HG03521 (cell line): ENCODE results near the gene POU2F3.

ENCODE experiments used
- ATAC-seq: cut with Tn5 transposase; IDR thresholded peaks from one replicate; pipeline ENCODE4 v1.9.1; 2021; ENCODE audit warnings: mild to moderate bottlenecking, moderate library complexity; ENCODE audit not compliant: unreplicated experiment

POU2F3 gene

DNA sequence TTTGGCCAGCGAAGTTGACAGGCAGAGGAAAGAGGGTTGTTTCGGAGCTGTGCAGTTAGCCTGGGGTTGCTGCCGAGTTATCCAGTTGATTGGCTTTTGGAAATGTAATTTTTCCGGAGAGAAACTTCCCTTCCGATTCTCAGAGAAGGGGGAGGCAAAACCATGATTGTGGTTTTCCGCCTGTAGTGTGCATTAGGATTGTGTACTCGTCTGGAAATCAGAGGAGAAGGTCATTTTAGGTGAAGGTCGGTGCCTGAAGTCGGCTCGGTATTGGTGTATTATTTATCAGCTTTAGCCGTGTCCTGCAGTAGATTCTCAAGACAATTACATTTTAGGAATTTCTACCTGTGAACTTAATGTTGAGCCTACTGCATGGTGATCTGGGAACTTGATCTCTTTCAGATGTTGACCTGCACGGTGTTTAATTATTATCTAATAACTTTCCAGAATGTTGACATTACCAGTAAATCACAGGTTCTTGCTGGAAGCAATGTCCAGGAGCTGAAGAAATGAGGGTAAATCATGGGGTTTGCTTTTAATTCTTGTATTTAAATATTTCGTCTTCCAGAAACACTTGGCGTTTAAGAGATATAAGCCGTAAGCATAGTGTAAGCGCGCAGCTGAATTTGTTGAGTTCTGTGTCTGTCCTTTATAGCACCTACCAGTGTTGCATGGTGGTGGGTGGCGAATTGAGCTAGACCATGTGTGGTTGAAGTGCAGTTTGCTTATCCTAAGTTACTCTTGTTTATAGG is 97.6 kb downstream of the POU2F3 start:
- ATAC-seq, result no peak

DNA sequence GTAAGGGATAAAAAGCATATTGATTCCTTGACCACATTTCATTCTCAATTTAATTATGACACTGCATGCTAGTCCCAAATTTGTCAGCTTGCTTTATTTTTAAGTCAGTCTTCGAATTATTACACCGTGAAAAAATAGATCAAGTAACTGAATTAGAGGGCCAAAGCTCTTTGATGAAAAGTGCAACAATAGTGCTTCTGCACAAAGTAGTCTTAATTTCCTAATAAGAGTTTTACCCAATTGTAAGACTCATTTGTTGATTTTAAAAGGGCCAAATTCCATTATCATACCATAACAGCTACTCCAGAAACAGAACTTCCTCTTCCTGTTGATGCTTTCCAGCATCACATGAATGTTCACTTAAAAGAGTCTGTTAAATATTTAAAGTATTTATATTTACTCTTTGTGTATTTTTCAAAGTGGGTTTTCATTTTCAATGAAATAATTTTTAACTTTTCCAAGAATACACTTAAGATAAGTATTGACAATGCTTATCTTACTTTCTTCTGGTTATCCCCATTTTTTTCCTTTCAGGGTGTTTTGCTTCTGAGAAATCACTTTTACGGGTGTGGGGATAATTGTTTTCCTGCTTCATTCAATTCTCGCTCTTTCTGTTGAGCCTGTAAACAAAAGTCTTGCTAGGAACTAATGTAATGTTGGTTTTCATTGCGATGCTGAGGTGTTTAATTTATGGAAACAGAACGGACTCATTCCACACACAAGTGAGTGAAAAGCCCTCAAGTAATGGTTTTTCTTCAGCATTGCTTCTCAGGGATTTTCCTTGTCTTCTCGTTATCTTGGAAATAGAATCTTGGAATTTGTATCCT is 98.4 kb downstream of the POU2F3 start:
- ATAC-seq, result no peak

DNA sequence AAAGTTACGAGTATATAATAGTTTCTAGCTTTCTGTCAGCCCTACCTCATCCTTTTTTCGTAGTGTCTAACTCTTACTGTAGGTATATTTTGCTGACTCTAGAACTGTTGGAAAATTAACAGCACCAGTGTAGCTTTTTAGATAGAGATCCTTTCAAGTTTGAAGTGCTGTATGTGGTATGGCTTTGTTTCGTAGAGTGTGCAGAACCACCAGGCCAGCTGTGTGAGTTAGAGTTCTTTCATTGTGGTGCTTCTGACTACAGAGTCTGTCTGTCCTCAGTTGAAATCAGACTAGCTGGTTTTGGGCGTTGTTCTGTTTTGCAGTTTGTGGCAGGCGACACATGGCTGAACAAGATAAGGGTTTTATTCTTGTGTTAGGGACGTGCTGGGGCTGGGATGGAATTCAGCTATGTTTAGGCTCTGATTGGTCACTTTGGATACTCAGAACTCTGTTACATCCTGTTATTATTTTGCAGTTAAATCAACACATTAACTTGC is 99.5 kb downstream of the POU2F3 start:
- ATAC-seq, result no peak

DNA sequence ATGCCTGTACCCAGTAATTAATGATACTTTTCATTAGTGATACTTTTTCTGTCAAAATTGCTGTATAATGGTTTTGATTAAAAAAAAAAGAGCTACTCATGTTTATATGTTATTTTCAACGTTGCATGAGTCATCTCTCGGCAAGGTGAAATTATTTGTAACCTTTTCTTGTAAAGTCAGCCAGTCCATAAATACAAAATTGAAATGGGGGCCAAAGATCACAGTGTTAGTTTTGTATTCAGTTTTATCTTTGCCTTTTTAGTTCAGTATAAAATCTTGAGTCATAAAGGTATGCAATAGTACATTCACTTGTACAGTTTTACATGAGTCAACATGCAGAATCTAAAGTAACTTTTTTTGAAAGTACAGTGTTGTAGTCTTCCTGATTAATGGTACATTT is 100.6 kb downstream of the POU2F3 start:
- no peak for ATAC-seq

DNA sequence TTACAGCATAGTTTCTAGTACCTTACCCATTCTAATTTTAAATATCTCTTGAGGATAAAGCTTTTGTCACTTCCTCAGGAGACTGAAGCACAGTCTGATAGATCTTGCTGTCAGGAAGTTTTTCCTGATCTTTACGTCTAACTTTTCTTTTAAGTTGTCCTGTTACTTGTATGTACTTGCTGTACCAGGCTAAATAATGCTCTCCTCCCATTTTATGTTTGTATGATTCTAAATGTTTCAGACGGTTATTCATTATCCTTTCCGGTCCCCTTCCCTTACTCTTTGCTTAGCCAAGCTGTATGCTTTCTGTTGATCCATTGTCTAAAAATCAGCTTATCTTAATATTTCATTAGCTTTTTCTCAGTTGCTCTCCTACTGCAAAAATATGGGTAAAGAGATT is 102.3 kb downstream of the POU2F3 start:
- no peak for ATAC-seq

DNA sequence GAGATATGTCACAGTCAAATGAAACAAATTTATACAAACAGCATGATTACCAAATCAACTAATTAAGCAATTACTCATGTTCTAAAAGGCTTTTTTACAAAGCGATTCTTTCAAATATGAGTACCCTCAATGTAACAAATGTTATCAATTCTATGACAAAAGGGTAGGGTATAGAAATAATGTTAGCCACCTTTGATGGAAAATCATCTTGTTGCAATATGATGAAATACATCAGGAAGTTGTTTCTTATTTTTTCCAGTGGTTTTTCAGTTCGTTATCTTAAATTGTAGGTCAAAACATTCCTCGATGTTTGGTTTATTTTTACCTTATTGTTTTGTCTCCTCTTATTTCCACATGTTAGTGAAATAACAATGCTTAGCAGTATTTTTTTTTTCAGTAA is 102.7 kb downstream of the POU2F3 start:
- no peak for ATAC-seq

DNA sequence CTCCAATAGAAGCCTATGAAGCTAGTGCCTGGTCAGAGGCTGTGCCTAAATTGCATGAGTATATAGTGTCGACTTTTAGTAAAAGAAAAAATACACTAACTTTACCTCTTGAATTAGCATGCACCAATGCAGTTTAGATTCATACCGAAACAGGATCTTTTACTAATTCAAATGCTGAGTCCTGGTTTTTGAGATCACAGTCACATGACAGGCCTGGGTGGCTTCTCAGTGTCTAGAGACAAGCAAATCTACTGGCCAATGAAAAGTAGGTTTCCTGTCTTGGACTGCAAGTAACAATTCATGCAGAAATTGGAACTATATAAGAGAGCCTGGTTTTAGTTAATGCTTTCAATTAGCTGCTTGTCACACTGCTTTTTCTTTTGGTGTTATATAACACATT is 103.5 kb downstream of the POU2F3 start:
- ATAC-seq, result no peak

DNA sequence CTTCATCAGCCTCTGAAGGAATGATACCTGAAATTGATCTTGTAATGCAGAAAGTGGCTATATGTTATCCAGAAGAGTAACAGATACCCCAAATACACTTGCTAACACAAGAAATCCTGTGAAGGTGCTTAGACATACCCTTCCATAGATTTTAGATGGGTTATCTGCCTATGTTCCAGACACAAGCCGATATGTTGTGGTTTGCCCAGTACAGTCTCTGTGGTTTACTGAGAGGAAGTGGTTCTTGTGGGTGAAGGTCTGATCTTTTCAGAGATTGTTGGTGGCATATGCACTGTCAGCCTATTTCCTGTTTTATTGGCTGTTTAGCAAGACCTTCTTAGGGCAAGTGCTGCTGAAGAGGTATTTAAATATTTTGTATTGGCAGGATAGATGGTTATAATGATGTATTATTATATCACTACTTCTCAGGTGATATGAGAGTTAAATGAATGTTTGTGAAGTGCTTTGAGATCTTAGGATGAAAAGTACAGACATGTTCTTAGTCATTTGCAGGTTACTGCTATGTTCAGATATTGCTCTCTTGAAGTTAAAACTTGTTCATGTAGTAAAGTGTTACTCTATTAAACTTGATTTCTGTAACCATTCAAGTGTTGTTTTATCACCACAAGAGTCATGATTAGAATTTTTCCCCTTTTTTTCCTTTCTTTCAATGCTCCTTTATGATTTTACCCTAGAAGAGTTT is 104.5 kb downstream of the POU2F3 start:
- peak; percentile 74 for ATAC-seq

DNA sequence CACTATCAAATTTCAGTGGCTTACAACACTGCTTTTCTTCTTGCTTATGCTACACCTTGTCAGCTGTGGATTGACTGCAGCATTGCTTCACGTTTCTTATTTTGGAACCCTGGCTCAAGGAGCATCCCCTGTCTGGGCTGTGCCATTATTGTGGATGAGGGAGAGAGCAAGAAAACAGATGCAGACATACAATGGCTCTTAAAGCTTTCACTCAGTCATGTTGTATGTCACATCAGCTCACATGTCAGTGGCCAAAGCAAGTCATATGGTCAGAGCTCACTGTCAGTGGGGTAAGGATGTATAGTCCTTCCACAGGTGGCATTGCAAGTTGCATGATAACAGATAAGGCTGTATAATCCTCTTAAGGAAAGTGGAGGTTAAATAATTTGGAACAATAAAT is 106.3 kb downstream of the POU2F3 start:
- ATAC-seq, result no peak

DNA sequence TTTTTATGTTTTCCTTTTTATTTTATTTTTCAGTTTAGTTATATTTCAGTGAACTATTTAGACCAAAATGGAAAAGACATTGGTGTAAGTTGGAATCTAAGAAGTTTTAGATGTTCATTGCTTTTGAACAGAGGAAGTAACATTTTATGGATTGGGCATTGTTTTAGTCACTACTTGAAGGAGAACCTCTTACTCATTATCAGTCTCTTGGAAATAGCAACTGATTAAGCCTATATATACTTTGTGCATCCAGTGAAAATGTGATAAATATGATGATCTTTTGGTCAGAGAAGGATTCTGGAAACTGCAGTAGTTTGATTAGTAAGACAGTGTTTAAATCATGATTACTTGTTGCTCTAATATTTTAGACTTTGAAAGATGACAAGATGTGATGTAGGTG is 110.7 kb downstream of the POU2F3 start:
- no peak for ATAC-seq

DNA sequence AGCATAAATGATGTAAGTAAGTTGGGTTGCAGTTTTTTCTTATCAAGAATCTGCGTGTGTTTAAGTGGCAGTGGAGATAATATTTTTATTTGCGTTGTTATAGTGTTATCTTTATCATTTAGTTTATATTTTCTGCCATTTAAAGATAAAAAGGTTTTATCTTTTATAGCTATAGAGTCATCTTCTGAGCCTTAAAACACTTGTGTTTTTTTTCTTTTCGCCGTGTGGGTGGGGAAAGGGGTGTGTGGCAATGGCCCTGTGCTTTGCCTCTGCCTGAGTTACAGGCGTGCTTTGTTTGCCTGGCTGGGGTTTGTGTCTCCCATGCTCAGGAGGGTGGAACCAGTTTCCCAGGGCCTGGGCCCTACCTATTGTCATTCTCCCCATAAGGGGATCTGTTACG is 112.5 kb downstream of the POU2F3 start:
- ATAC-seq, result no peak

DNA sequence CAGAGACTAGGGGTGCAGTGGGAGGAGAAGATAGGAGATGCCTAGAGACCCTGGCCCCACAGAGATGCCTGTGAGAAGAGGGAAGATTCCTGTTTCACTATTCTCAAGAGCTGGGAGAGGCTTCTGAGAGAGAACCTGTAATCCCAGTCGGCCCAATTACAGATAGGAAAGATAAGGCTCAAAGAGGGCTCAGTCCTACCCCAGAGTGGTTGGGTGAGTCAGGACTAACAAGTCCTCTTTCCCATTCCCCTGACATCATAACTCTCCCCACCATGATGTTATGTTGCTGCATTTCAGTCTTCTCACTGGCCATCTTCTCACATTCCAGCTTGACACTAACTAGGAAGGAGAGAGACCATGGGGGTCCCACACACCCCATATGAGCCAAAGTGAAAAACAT is 114.1 kb downstream of the POU2F3 start:
- ATAC-seq, result no peak

DNA sequence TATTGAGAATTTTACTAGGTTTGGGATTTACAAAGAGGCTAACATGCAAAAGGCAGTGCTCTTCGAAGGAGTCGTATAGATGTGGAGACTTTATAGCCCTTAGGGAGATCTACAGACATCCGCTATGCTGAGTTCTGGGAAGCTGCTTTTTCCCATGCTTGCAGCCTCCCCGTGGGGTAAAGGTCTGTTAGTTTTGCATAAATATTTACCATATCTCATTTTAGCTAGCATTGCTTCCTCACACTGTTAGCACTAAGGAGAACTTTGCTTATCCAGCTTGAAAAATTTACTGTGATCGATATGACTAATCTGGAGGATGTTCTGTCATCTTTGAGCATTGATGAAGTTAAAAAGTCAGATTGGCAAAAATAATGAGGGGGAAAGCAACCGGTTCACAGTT is 114.8 kb downstream of the POU2F3 start:
- ATAC-seq, result no peak

DNA sequence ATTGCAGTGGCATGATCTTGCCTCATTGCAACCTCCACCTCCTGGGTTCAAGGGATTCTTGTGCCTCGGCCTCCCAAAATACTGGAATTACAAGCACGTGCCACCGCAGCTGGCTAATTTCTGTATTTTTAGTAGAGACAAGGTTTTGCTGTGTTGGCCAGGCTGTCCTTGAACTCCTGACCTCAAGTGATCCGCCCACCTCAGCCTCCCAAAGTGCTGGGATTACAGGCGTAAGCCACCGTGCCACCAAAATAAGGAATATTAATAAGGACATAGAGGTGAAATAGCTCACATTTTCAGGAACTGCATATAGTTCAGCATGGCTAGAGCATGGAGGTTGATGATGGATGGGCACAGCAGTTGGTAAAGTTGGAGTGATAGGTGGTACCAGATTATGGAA is 117.7 kb downstream of the POU2F3 start:
- ATAC-seq, result no peak

DNA sequence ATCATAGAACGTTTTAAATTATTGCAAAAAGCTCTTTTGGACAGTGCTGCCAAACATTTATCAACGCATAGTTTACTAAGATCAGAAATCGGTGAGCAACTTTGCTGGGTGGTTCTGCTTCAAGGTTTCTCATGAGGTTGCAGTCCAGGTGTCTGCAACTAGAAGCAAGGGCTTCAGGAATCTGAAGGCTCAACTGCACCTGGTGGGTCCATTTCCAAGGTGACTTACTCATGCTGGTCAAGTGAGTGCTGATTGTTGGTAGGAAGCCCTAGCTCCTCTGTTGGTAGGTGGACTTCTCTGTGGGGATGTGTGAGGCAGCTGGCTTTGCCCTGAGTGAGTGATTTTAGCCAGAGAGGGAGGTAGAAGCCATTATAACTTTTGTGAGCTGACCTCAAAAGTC is 118.8 kb downstream of the POU2F3 start:
- no peak for ATAC-seq

DNA sequence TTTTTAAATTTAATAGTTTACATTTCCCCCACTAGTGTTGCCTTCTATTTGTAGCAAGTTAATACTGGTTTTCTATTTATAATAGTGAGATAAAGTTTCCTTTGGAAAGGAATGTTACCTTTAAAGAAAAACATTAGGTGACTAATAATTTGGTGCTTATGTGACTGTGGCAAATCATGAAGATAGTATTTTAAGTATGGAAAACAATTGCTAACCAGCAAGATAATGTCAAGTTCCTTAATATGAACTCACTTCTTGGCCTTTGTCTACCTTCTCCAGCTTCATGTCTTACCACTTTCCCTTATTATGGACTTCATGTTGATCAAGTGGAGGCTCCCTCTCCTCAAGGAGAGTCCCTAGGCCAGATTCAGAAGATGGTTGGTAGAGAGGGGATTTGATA is 123.5 kb downstream of the POU2F3 start:
- ATAC-seq, result no peak

DNA sequence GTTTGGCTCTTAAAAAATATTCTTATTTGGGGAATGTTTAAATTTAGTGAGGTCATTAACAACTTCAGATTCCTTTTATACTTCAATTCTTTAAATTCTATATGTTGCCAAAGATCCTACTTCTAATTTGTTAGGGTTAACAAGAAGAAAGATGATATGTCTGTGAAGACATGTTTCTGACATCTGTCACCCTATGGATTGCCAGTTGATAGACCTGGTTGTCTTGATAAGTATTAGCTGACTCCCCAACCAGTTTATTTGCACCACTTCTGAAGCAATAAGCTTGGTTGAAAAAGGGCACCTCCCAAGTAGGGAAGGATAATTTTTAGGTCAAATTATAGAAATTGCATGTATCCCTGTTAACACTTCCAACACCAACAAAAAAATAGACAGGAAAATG is 125.6 kb downstream of the POU2F3 start:
- ATAC-seq, result no peak
